CD14-positive monocyte (primary cell): Measurements from ENCODE around the gene LYRM4. TPM values are rescaled to one million over a fixed set of nuclear protein-coding genes. Genes with fewer than 3 reads are reported as not detected.

Source experiments
- DNase-seq, 3 donors: peaks; one replicate each; pipeline ENCODE4 v3.0.0-alpha.2; 2011 to 2022
- H2AFZ ChIP-seq: 2 replicates; pipeline ENCODE4 v1.6.0; 2012; ENCODE audit warnings: mild to moderate bottlenecking, low read depth, low read length, inconsistent platforms; ENCODE audit not compliant: insufficient read depth, poor library complexity, severe bottlenecking
- H3K27ac ChIP-seq, 2 donors: 1 replicate in 1 of 2; 2 replicates in 1 of 2; pipeline ENCODE4 v1.5.1; 2012 to 2013; ENCODE audit warnings: low read length in 2 of 2, control low read depth in 1 of 2, inconsistent platforms in 1 of 2, low read depth in 1 of 2, mild to moderate bottlenecking in 1 of 2
- H3K27me3 ChIP-seq, 2 donors: one replicate each; pipeline versions ENCODE4 v1.6.0 to v1.6.1; 2011 to 2013; ENCODE audit warnings: low read length in 2 of 2; ENCODE audit not compliant: control insufficient read depth in 2 of 2, insufficient read depth in 2 of 2
- H3K36me3 ChIP-seq, 2 donors: replicated peaks in 1 of 2; 1 replicate in 1 of 2; 2 replicates in 1 of 2; pipeline versions ENCODE4 v1.5.1 to v1.6.1; 2012 to 2013; ENCODE audit warnings: low read length in 2 of 2, control low read depth in 1 of 2, inconsistent platforms in 1 of 2, mild to moderate bottlenecking in 1 of 2; ENCODE audit not compliant: insufficient read depth in 2 of 2, control insufficient read depth in 1 of 2
- H3K4me1 ChIP-seq, 2 donors: 1 replicate in 1 of 2; 2 replicates in 1 of 2; pipeline versions ENCODE4 v1.5.1 to v1.6.1; 2012 to 2013; ENCODE audit warnings: low read length in 2 of 2, control low read depth in 1 of 2, inconsistent platforms in 1 of 2, mild to moderate bottlenecking in 1 of 2, moderate library complexity in 1 of 2; ENCODE audit not compliant: insufficient read depth in 2 of 2, control insufficient read depth in 1 of 2
- H3K4me2 ChIP-seq: replicated peaks from 2 replicates; pipeline ENCODE3; 2012; ENCODE audit warnings: low read length, moderate library complexity, mild to moderate bottlenecking; ENCODE audit not compliant: poor library complexity, severe bottlenecking; ENCODE audit errors: extremely low read depth
- H3K4me3 ChIP-seq, 3 experiments: fragments of 200-600 bp in 1 of 3; sonication (generic) in 1 of 3; replicated peaks in 1 of 3; 1 replicate in 2 of 3; 2 replicates in 1 of 3; pipeline ENCODE4 v1.5.1; 2011 to 2013; ENCODE audit warnings: low read length in 3 of 3, mild to moderate bottlenecking in 3 of 3, control low read depth in 2 of 3, low read depth in 2 of 3, inconsistent platforms in 1 of 3, moderate library complexity in 1 of 3
- H3K79me2 ChIP-seq: 2 replicates; pipeline ENCODE4 v1.6.0; 2012; ENCODE audit warnings: mild to moderate bottlenecking, control low read depth, inconsistent platforms, low read length, moderate library complexity; ENCODE audit not compliant: insufficient read depth
- H3K9ac ChIP-seq: 2 replicates; pipeline ENCODE4 v1.6.0; 2017; ENCODE audit warnings: low read length, mild to moderate bottlenecking; ENCODE audit not compliant: insufficient read depth, poor library complexity, severe bottlenecking
- H3K9me3 ChIP-seq, 2 donors: replicated peaks in 1 of 2; 1 replicate in 1 of 2; 2 replicates in 1 of 2; pipeline versions ENCODE4 v1.5.1 to v1.6.1; 2012 to 2013; ENCODE audit warnings: low read length in 2 of 2, control low read depth in 1 of 2; ENCODE audit not compliant: control insufficient read depth in 1 of 2, insufficient read depth in 1 of 2
- H4K20me1 ChIP-seq: 2 replicates; pipeline ENCODE4 v1.6.0; 2012; ENCODE audit warnings: mild to moderate bottlenecking, low read length, control low read depth, moderate library complexity; ENCODE audit not compliant: insufficient read depth
- H3K27ac Mint-ChIP-seq, 7 donors: one replicate each; pipeline ENCODE4 v1.8.0; 2020; ENCODE audit warnings: mild to moderate bottlenecking in 7 of 7, mixed read lengths in 7 of 7, moderate library complexity in 6 of 7, inconsistent platforms in 2 of 7
- H3K27me3 Mint-ChIP-seq, 3 donors: one replicate each; pipeline ENCODE4 v1.8.0; 2021 to 2022; ENCODE audit warnings: low read depth in 3 of 3, mild to moderate bottlenecking in 3 of 3, mixed read lengths in 3 of 3, moderate library complexity in 3 of 3, inconsistent platforms in 1 of 3
- H3K36me3 Mint-ChIP-seq, 2 donors: one replicate each; pipeline ENCODE4 v1.8.0; 2020; ENCODE audit warnings: mixed read lengths in 2 of 2, inconsistent platforms in 1 of 2, mild to moderate bottlenecking in 1 of 2
- H3K4me1 Mint-ChIP-seq: one replicate; pipeline ENCODE4 v1.8.0; 2020; ENCODE audit warnings: mild to moderate bottlenecking, mixed read lengths
- H3K4me3 Mint-ChIP-seq, 2 donors: one replicate each; pipeline ENCODE4 v1.8.0; 2020; ENCODE audit warnings: mild to moderate bottlenecking in 2 of 2, mixed read lengths in 2 of 2, moderate library complexity in 1 of 2
- H3K9me3 Mint-ChIP-seq, 7 donors: one replicate each; pipeline ENCODE4 v1.8.0; 2020 to 2022; ENCODE audit warnings: mixed read lengths in 7 of 7, mild to moderate bottlenecking in 6 of 7, moderate library complexity in 6 of 7, inconsistent platforms in 2 of 7
- CTCF ChIP-seq: fragments of 200-600 bp; IDR thresholded peaks from one replicate; pipeline ENCODE4 v1.8.0; 2022; ENCODE audit warnings: antibody characterized with exemption, mild to moderate bottlenecking
- WGBS: methylation state at CpG from one replicate; pipeline ENCODE4 v1.1.5; 2013; ENCODE audit warnings: missing lambda C conversion rate; ENCODE audit not compliant: insufficient coverage; 5-methylcytosine and 5-hydroxymethylcytosine counted together
- intact Hi-C, 2 donors: fragments of 100-400 bp; cut with micrococcal nuclease; formaldehyde crosslinking; loops; one replicate each; pipeline versions ENCODE4 v1.15.0 to v1.15.1; 2023
- polyA plus RNA-seq, 3 donors: library from polyadenylated mRNA; depleted of rRNA in 1 of 3; unstranded in 2 of 3; stranded (reverse) in 1 of 3; fragments of 300-500 nt in 2 of 3; fragments of >200 nt in 1 of 3; fragmentation: Illumina TruSeq in 2 of 3; gene quantifications; 1 replicate in 2 of 3; 2 replicates in 1 of 3; pipeline ENCODE4 v1.2.3, GENCODE V29; 2012 to 2021

LYRM4 gene
- polyA plus RNA-seq, 3 donors: 13.7 to 19.6 (median 18.1) TPM

GRCh38 chr6:5155906-5156305 is 104.8 kb downstream of the LYRM4 start:
- intact Hi-C loops: no loop called here
- H3K4me3 Mint-ChIP-seq: no peak overlapping the region
- peaks cover 15% of the 10 kb centered on the region for H3K4me1 Mint-ChIP-seq
- Histone ChIP-seq H3K27me3 (no peaks in the 10 kb centered on the region), H3K79me2 (no peaks in the 10 kb centered on the region), H3K27ac (no peak overlapping the region), H3K36me3 (no peaks in the 10 kb centered on the region), H3K4me2 (no peak overlapping the region), H3K4me3 (no peak overlapping the region), H3K9me3 (no peaks in the 10 kb centered on the region), H4K20me1 (no peaks in the 10 kb centered on the region), H3K9ac (no peak overlapping the region), H3K4me1 (no peaks in the 10 kb centered on the region), H2AFZ (no peak overlapping the region)
- no peaks in the 10 kb centered on the region for H3K27me3 Mint-ChIP-seq
- no peak for DNase-seq
- H3K9me3 Mint-ChIP-seq: peaks cover 0 to 2% (median 0%) of the 10 kb centered on the region in 7 donors
- no peak for TF ChIP-seq CTCF
- no peaks in the 10 kb centered on the region for H3K36me3 Mint-ChIP-seq
- H3K27ac Mint-ChIP-seq: no peak overlapping the region
- 87% methylated on average over 3 of the region's 3 CpGs for WGBS

DNA sequence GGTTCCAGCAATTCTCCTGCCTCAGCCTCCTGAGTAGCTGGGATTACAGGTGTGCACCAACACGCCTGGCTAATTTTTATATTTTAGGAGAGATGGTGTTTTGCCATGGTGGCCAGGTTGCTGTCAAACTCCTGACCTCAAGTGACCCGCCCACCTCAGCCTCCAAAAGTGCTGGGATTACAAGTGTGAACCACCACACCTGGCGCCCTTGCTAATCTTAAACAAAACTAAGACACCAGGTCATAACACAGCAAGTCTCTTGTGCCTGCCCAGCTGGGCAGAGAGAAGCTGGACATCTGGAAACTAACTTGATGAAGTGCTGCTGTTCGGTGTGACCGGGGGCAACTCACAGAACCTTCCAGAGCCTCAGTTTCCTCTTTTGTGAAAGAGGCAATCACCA is 107.6 kb downstream of the LYRM4 start:
- intact Hi-C loops: no loop called here

More for the DNA sequence above, 107.6 kb downstream of the LYRM4 start:
- Histone ChIP-seq H3K4me1 (no peaks in the 10 kb centered on the region), H4K20me1 (no peaks in the 10 kb centered on the region), H3K27ac (no peak overlapping the region), H3K79me2 (no peaks in the 10 kb centered on the region), H3K36me3 (no peaks in the 10 kb centered on the region), H3K4me2 (no peak overlapping the region), H3K9me3 (no peaks in the 10 kb centered on the region), H3K4me3 (no peak overlapping the region), H2AFZ (no peak overlapping the region), H3K9ac (no peak overlapping the region), H3K27me3 (no peaks in the 10 kb centered on the region)
- Mint-ChIP-seq H3K9me3 (no peaks in the 10 kb centered on the region), H3K27me3 (no peaks in the 10 kb centered on the region), H3K4me1 (peaks cover 12% of the 10 kb centered on the region), H3K36me3 (no peaks in the 10 kb centered on the region), H3K4me3 (no peak overlapping the region), H3K27ac (no peak overlapping the region)
- no peak for DNase-seq
- TF ChIP-seq CTCF: no peak
- 100% methylated on average over 3 of the region's 5 CpGs for WGBS
